Trophoblast cell (in vitro differentiated cells and primary cell): ENCODE data around the gene DROSHA.
"Not testable (repeated sequence)": the region's sequence is repeated elsewhere in the genome, so short reads cannot be mapped to it uniquely, and the experiment has no call there.

Source experiments
- DNase-seq, 2 donors: peaks; one replicate each; pipeline ENCODE4 v3.0.0-alpha.2; 2016
- H2AFZ ChIP-seq: 2 replicates; pipeline ENCODE4 v1.6.1; 2013; ENCODE audit warnings: low read length, moderate library complexity, mild to moderate bottlenecking; ENCODE audit not compliant: insufficient read depth, poor library complexity
- H2AK5ac ChIP-seq: 2 replicates; pipeline ENCODE4 v1.6.1; 2013; ENCODE audit warnings: mild to moderate bottlenecking, low read length
- H2BK120ac ChIP-seq: 2 replicates; pipeline ENCODE4 v1.6.1; 2013; ENCODE audit warnings: low read length, mild to moderate bottlenecking, moderate library complexity; ENCODE audit not compliant: insufficient read depth, poor library complexity
- H2BK12ac ChIP-seq: 2 replicates; pipeline ENCODE4 v1.6.1; 2013; ENCODE audit warnings: mild to moderate bottlenecking, low read length, moderate library complexity
- H2BK5ac ChIP-seq: 2 replicates; pipeline ENCODE4 v1.6.1; 2013; ENCODE audit warnings: low read length, low read depth, moderate library complexity, mild to moderate bottlenecking; ENCODE audit not compliant: poor library complexity
- H3K14ac ChIP-seq: 2 replicates; pipeline ENCODE4 v1.6.1; 2013; ENCODE audit warnings: mild to moderate bottlenecking, low read length
- H3K18ac ChIP-seq: 2 replicates; pipeline ENCODE4 v1.6.1; 2013; ENCODE audit warnings: mild to moderate bottlenecking, low read length
- H3K23ac ChIP-seq: 2 replicates; pipeline ENCODE4 v1.6.1; 2013; ENCODE audit warnings: low read length
- H3K27ac ChIP-seq: 2 replicates; pipeline ENCODE4 v1.5.1; 2013; ENCODE audit warnings: low read depth, mild to moderate bottlenecking, inconsistent platforms, low read length, moderate library complexity
- H3K27me3 ChIP-seq: 2 replicates; pipeline ENCODE4 v1.6.1; 2013; ENCODE audit warnings: inconsistent platforms, mild to moderate bottlenecking, low read length, moderate library complexity; ENCODE audit not compliant: insufficient read depth
- H3K36me3 ChIP-seq, 2 experiments: 1 replicate in 1 of 2; 2 replicates in 1 of 2; pipeline ENCODE4 v1.6.1; 2013; ENCODE audit warnings: low read length in 2 of 2, mild to moderate bottlenecking in 2 of 2, moderate library complexity in 1 of 2; ENCODE audit not compliant: insufficient read depth in 2 of 2, control insufficient read depth in 1 of 2
- H3K4ac ChIP-seq: 2 replicates; pipeline ENCODE4 v1.6.1; 2013; ENCODE audit warnings: low read depth, mild to moderate bottlenecking, low read length, moderate library complexity
- H3K4me1 ChIP-seq, 2 experiments: 1 replicate in 1 of 2; 2 replicates in 1 of 2; pipeline ENCODE4 v1.6.1; 2013; ENCODE audit warnings: low read length in 2 of 2, mild to moderate bottlenecking in 2 of 2, moderate library complexity in 1 of 2; ENCODE audit not compliant: insufficient read depth in 2 of 2, control insufficient read depth in 1 of 2
- H3K4me2 ChIP-seq: 2 replicates; pipeline ENCODE4 v1.6.1; 2013; ENCODE audit warnings: inconsistent platforms, mild to moderate bottlenecking, low read length, moderate library complexity
- H3K4me3 ChIP-seq: 2 replicates; pipeline ENCODE4 v1.5.1; 2013; ENCODE audit warnings: mild to moderate bottlenecking, low read depth, low read length, inconsistent platforms
- H3K79me1 ChIP-seq: one replicate; pipeline ENCODE4 v1.6.1; 2013; ENCODE audit warnings: low read length
- H3K79me2 ChIP-seq: 2 replicates; pipeline ENCODE4 v1.6.1; 2013; ENCODE audit warnings: low read length, mild to moderate bottlenecking; ENCODE audit not compliant: control insufficient read depth, insufficient read depth, poor library complexity
- H3K9ac ChIP-seq: 2 replicates; pipeline ENCODE4 v1.6.1; 2013; ENCODE audit warnings: mild to moderate bottlenecking, low read length
- H3K9me3 ChIP-seq: 2 replicates; pipeline ENCODE4 v1.6.1; 2013; ENCODE audit warnings: low read depth, mild to moderate bottlenecking, control low read depth, inconsistent platforms, low read length; ENCODE audit not compliant: insufficient read depth
- H4K12ac ChIP-seq: 2 replicates; pipeline ENCODE4 v1.6.1; 2013; ENCODE audit warnings: low read depth, mild to moderate bottlenecking, low read length, moderate library complexity
- H4K8ac ChIP-seq: 2 replicates; pipeline ENCODE4 v1.6.1; 2013; ENCODE audit warnings: low read depth, mild to moderate bottlenecking, low read length, moderate library complexity
- H4K91ac ChIP-seq: one replicate; pipeline ENCODE4 v1.6.1; 2013; ENCODE audit warnings: low read depth, mild to moderate bottlenecking, low read length, moderate library complexity
- WGBS: extraction: QIAGEN DNeasy Blood & Tissue Kit; methylation state at CpG from one replicate; pipeline ENCODE4 v1.1.7; 2013; ENCODE audit warnings: missing lambda C conversion rate; ENCODE audit not compliant: insufficient read length, insufficient coverage; ENCODE audit errors: extremely low coverage; 5-methylcytosine and 5-hydroxymethylcytosine counted together

The DROSHA gene

GRCh38 chr5:31554552-31554951, 22.7 kb upstream of the DROSHA start:
- no peak overlapping the region for H2BK12ac ChIP-seq
- H3K79me2 ChIP-seq: no peaks in the 10 kb centered on the region
- H3K18ac ChIP-seq: no peak overlapping the region
- no peak overlapping the region for H4K8ac ChIP-seq
- H3K4ac ChIP-seq: no peak overlapping the region
- H3K23ac ChIP-seq: no peak overlapping the region
- no peak for DNase-seq
- no peak overlapping the region for H4K91ac ChIP-seq
- H3K27me3 ChIP-seq: no peaks in the 10 kb centered on the region
- H2BK5ac ChIP-seq: no peak overlapping the region
- H3K36me3 ChIP-seq: peaks cover 6 to 9% of the 10 kb centered on the region in 2 experiments
- H3K14ac ChIP-seq: no peak overlapping the region
- H3K79me1 ChIP-seq: no peaks in the 10 kb centered on the region
- no peak overlapping the region for H3K9ac ChIP-seq
- H2BK120ac ChIP-seq: no peak overlapping the region
- no peaks in the 10 kb centered on the region for H3K9me3 ChIP-seq
- no peaks in the 10 kb centered on the region for H3K4me1 ChIP-seq
- H2AFZ ChIP-seq: no peak overlapping the region
- no peak overlapping the region for H3K4me3 ChIP-seq
- no peak overlapping the region for H2AK5ac ChIP-seq
- no CpG with 5 or more reads among the region's 1 CpG for WGBS
- H4K12ac ChIP-seq: no peak overlapping the region
- no peak overlapping the region for H3K4me2 ChIP-seq
- no peak overlapping the region for H3K27ac ChIP-seq

- no peaks in the 10 kb centered on the region for H3K27me3 ChIP-seq
- no peak for DNase-seq
Measured at GRCh38 chr5:31553863-31554262, 22.0 kb upstream of the DROSHA start.

GRCh38 chr5:31551878-31552277, 20.0 kb upstream of the DROSHA start:
- no peak overlapping the region for H3K14ac ChIP-seq
- H3K9ac ChIP-seq: no peak overlapping the region
- H2BK12ac ChIP-seq: no peak overlapping the region
- no peak overlapping the region for H4K8ac ChIP-seq
- H2AFZ ChIP-seq: no peak overlapping the region
- H4K12ac ChIP-seq: no peak overlapping the region
- no peak overlapping the region for H3K27ac ChIP-seq
- peaks cover 18 to 23% of the 10 kb centered on the region in 2 experiments for H3K36me3 ChIP-seq
- no peak overlapping the region for H3K4me3 ChIP-seq
- H2BK5ac ChIP-seq: no peak overlapping the region
- no peak overlapping the region for H2BK120ac ChIP-seq
- no peak overlapping the region for H3K23ac ChIP-seq
- H3K79me2 ChIP-seq: no peaks in the 10 kb centered on the region
- no peaks in the 10 kb centered on the region for H3K79me1 ChIP-seq
- no peaks in the 10 kb centered on the region for H3K4me1 ChIP-seq
- DNase-seq: no peak
- no peak overlapping the region for H3K18ac ChIP-seq
- no peak overlapping the region for H4K91ac ChIP-seq
- no peaks in the 10 kb centered on the region for H3K9me3 ChIP-seq
- no peaks in the 10 kb centered on the region for H3K27me3 ChIP-seq
- no peak overlapping the region for H3K4me2 ChIP-seq
- WGBS: no CpG with 5 or more reads among the region's 3 CpGs
- H2AK5ac ChIP-seq: no peak overlapping the region
- no peak overlapping the region for H3K4ac ChIP-seq

More at GRCh38 chr5:31553863-31554262, 22.0 kb upstream of the DROSHA start:
- H4K91ac ChIP-seq: no peak overlapping the region
- H3K4me1 ChIP-seq: no peaks in the 10 kb centered on the region
- no peak overlapping the region for H3K4me3 ChIP-seq
- H4K8ac ChIP-seq: no peak overlapping the region
- no peak overlapping the region for H3K9ac ChIP-seq
- H3K9me3 ChIP-seq: no peaks in the 10 kb centered on the region
- no peak overlapping the region for H3K4me2 ChIP-seq
- no peaks in the 10 kb centered on the region for H3K79me1 ChIP-seq
- H3K27ac ChIP-seq: no peak overlapping the region
- no peak overlapping the region for H3K4ac ChIP-seq
- H3K23ac ChIP-seq: no peak overlapping the region
- H3K36me3 ChIP-seq: peaks cover 9 to 13% of the 10 kb centered on the region in 2 experiments
- no peak overlapping the region for H2BK5ac ChIP-seq
- H2AFZ ChIP-seq: no peak overlapping the region
- no peak overlapping the region for H3K14ac ChIP-seq
- no peak overlapping the region for H2AK5ac ChIP-seq
- H3K79me2 ChIP-seq: no peaks in the 10 kb centered on the region
- no peak overlapping the region for H4K12ac ChIP-seq
- no peak overlapping the region for H3K18ac ChIP-seq
- no peak overlapping the region for H2BK120ac ChIP-seq
- H2BK12ac ChIP-seq: no peak overlapping the region

DNA sequence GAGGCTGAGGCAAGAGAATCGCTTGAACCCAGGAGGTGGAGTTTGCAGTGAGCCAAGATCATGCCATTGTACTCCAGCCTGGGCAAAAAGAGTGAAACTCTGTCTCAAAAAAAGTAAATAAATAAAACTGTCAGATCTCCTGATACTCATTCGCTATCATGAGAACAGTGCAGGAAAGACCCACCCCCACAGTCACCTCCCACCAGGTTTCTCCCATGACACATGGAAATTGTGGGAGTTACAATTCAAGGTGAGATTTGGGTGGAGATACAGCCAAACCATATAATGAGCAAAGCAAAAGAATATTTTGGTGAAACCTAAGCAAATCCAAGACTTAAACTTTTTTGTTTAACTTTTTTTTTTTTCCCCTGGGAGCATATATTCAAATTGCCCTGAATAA, 17.2 kb upstream of the DROSHA start:
- not testable (repeated sequence) for H3K23ac ChIP-seq, H3K27ac ChIP-seq, H4K12ac ChIP-seq, H3K9me3 ChIP-seq, H2BK12ac ChIP-seq, H3K4me3 ChIP-seq, H3K4ac ChIP-seq, H4K8ac ChIP-seq, H4K91ac ChIP-seq, H3K9ac ChIP-seq, DNase-seq, H3K27me3 ChIP-seq, H3K4me2 ChIP-seq, H3K79me1 ChIP-seq, H2AFZ ChIP-seq, H2BK5ac ChIP-seq, H2BK120ac ChIP-seq, H3K18ac ChIP-seq, H2AK5ac ChIP-seq, H3K4me1 ChIP-seq, H3K79me2 ChIP-seq, H3K14ac ChIP-seq
- H3K36me3 ChIP-seq: peaks cover 16 to 26% of the 10 kb centered on the region in 2 experiments
- no CpG with 5 or more reads among the region's 2 CpGs for WGBS
